Measurements from ENCODE around the gene SNRNP35.
"Not testable (repeated sequence)": the region's sequence is repeated elsewhere in the genome, so short reads cannot be mapped to it uniquely, and the experiment has no call there.

SNRNP35 gene

GRCh38 chr12:123446333-123446713, 11.6 kb upstream of the SNRNP35 start:
- Histone ChIP-seq H3K9ac (ENCODE audit: insufficient read length) (peak overlapping the region; percentile 60), H3K27ac (0 out of 2 replicates have a peak overlapping the region, but pooled peaks have one; percentile 1)
- TF ChIP-seq POLR2AphosphoS5 (IDR thresholded peaks at IDR 0.05; ENCODE audit: borderline replicate concordance, low read depth, low read length) (no peak), FOXP2 (optimal IDR thresholded peaks at IDR 0.05; ENCODE audit: control extremely low read depth, extremely low read length, insufficient read depth) (no peak), EZH2 (IDR thresholded peaks at IDR 0.05) (no peak)

DNA sequence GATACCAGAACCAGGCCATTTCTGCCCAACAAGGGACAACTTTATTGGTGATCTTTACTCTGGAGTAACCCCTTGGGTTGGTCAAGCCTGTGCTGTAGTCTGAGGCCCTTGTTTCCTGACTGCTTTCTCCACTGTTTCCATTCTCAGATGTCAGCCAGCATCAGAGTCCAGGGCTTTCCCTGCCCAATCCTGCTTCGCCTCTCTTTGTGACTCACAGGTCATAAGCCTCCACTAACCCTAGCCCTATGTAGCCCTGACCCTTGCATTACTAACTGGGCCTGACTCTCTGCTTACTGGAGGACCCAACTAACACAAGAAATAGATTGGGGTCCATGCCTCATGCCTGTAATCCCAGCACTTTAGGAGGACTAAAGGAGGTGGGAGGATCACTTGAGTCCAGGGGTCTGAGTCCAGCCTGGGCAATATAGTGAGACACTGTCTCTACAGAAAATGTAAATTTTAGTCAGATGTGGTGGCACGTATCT, 8.6 kb upstream of the SNRNP35 start:
- TF ChIP-seq FOXP2 (optimal IDR thresholded peaks at IDR 0.05; ENCODE audit: control extremely low read depth, extremely low read length, insufficient read depth) (no peak), EZH2 (IDR thresholded peaks at IDR 0.05) (no peak), POLR2AphosphoS5 (IDR thresholded peaks at IDR 0.05; ENCODE audit: borderline replicate concordance, low read depth, low read length) (no peak)
- Histone ChIP-seq H3K4me3 (no peak overlapping the region), H3K9me3 (ENCODE audit: low read depth, low read length) (no peaks in the 10 kb centered on the region), H3K36me3 (ENCODE audit: insufficient read depth, low read length) (no peaks in the 10 kb centered on the region), H3K9ac (ENCODE audit: insufficient read length) (no peak overlapping the region), H3K27ac (no peak overlapping the region)
- no peak for DNase-seq (ENCODE audit: low read depth, low spot score)

More at GRCh38 chr12:123446333-123446713, 11.6 kb upstream of the SNRNP35 start:
- no peaks in the 10 kb centered on the region for H3K36me3 ChIP-seq (ENCODE audit: insufficient read depth, low read length)
- no peak overlapping the region for H3K4me3 ChIP-seq
- DNase-seq (ENCODE audit: low read depth, low spot score): no peak
- H3K9me3 ChIP-seq (ENCODE audit: low read depth, low read length): no peaks in the 10 kb centered on the region

GRCh38 chr12:123449856-123450255, 8.1 kb upstream of the SNRNP35 start:
- no peak overlapping the region for H3K4me3 ChIP-seq
- H3K27ac ChIP-seq: no peak overlapping the region
- H3K9ac ChIP-seq (ENCODE audit: insufficient read length): no peak overlapping the region
- no peaks in the 10 kb centered on the region for H3K36me3 ChIP-seq (ENCODE audit: insufficient read depth, low read length)
- no peak for DNase-seq (ENCODE audit: low read depth, low spot score)
- no peaks in the 10 kb centered on the region for H3K9me3 ChIP-seq (ENCODE audit: low read depth, low read length)
- TF ChIP-seq FOXP2 (optimal IDR thresholded peaks at IDR 0.05; ENCODE audit: control extremely low read depth, extremely low read length, insufficient read depth) (no peak), EZH2 (IDR thresholded peaks at IDR 0.05) (no peak), POLR2AphosphoS5 (IDR thresholded peaks at IDR 0.05; ENCODE audit: borderline replicate concordance, low read depth, low read length) (no peak)

GRCh38 chr12:123450636-123451035, 7.3 kb upstream of the SNRNP35 start:
- no peak for DNase-seq (ENCODE audit: low read depth, low spot score)
- TF ChIP-seq FOXP2 (optimal IDR thresholded peaks at IDR 0.05; ENCODE audit: control extremely low read depth, extremely low read length, insufficient read depth): no peak
- no peak for TF ChIP-seq EZH2 (IDR thresholded peaks at IDR 0.05)
- no peak for TF ChIP-seq POLR2AphosphoS5 (IDR thresholded peaks at IDR 0.05; ENCODE audit: borderline replicate concordance, low read depth, low read length)
- no peaks in the 10 kb centered on the region for H3K9me3 ChIP-seq (ENCODE audit: low read depth, low read length)
- H3K27ac ChIP-seq: no peak overlapping the region
- no peak overlapping the region for H3K4me3 ChIP-seq
- H3K36me3 ChIP-seq (ENCODE audit: insufficient read depth, low read length): no peaks in the 10 kb centered on the region
- no peak overlapping the region for H3K9ac ChIP-seq (ENCODE audit: insufficient read length)

GRCh38 chr12:123452276-123452550, 5.7 kb upstream of the SNRNP35 start:
- H3K9me3 ChIP-seq (ENCODE audit: low read depth, low read length); H3K9ac ChIP-seq (ENCODE audit: insufficient read length); H3K27ac ChIP-seq; H3K4me3 ChIP-seq; DNase-seq (ENCODE audit: low read depth, low spot score); H3K36me3 ChIP-seq (ENCODE audit: insufficient read depth, low read length): not testable (repeated sequence)

DNA sequence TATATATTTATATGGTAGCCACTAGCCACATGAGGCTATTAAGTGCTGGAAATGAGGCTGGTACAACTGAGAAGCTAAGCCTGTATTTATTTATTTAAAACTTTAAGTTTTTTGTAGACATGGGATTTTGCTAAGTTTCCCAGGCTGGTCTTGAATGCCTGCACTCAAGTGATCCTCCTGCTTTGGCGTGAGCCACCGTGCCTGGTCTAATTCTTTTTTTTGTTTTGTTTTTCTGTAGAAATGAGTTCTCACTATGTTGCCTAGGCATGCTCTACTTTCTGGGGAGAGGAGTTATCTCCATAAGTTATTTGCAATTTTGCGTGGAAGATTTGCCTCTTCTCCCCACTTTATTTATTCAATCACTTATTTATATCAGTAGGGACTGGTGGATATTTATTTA, 4.8 kb upstream of the SNRNP35 start:
- no peak for DNase-seq (ENCODE audit: low read depth, low spot score)
- Histone ChIP-seq H3K27ac (0 out of 2 replicates have a peak overlapping the region, but pooled peaks have one; percentile 50), H3K9ac (ENCODE audit: insufficient read length) (no peak overlapping the region), H3K4me3 (no peak overlapping the region), H3K9me3 (ENCODE audit: low read depth, low read length) (no peaks in the 10 kb centered on the region), H3K36me3 (ENCODE audit: insufficient read depth, low read length) (no peaks in the 10 kb centered on the region)
- TF ChIP-seq EZH2 (IDR thresholded peaks at IDR 0.05) (no peak), POLR2AphosphoS5 (IDR thresholded peaks at IDR 0.05; ENCODE audit: borderline replicate concordance, low read depth, low read length) (no peak), FOXP2 (optimal IDR thresholded peaks at IDR 0.05; ENCODE audit: control extremely low read depth, extremely low read length, insufficient read depth) (no peak)

GRCh38 chr12:123463174-123463573, 5.2 kb downstream of the SNRNP35 start:
- not testable (repeated sequence) for H3K9me3 ChIP-seq (ENCODE audit: low read depth, low read length); H3K9ac ChIP-seq (ENCODE audit: insufficient read length); H3K27ac ChIP-seq; H3K4me3 ChIP-seq; DNase-seq (ENCODE audit: low read depth, low spot score)
- H3K36me3 ChIP-seq (ENCODE audit: insufficient read depth, low read length): peaks cover 14% of the 10 kb centered on the region

GRCh38 chr12:123465084-123465483, 7.1 kb downstream of the SNRNP35 start:
- H3K27ac ChIP-seq: no peak overlapping the region
- no peak overlapping the region for H3K9ac ChIP-seq (ENCODE audit: insufficient read length)
- H3K4me3 ChIP-seq: no peak overlapping the region
- no peak for TF ChIP-seq FOXP2 (optimal IDR thresholded peaks at IDR 0.05; ENCODE audit: control extremely low read depth, extremely low read length, insufficient read depth)
- no peak for TF ChIP-seq EZH2 (IDR thresholded peaks at IDR 0.05)
- TF ChIP-seq POLR2AphosphoS5 (IDR thresholded peaks at IDR 0.05; ENCODE audit: borderline replicate concordance, low read depth, low read length): no peak
- DNase-seq (ENCODE audit: low read depth, low spot score): no peak
- peaks cover 14% of the 10 kb centered on the region for H3K36me3 ChIP-seq (ENCODE audit: insufficient read depth, low read length)
- H3K9me3 ChIP-seq (ENCODE audit: low read depth, low read length): no peaks in the 10 kb centered on the region

DNA sequence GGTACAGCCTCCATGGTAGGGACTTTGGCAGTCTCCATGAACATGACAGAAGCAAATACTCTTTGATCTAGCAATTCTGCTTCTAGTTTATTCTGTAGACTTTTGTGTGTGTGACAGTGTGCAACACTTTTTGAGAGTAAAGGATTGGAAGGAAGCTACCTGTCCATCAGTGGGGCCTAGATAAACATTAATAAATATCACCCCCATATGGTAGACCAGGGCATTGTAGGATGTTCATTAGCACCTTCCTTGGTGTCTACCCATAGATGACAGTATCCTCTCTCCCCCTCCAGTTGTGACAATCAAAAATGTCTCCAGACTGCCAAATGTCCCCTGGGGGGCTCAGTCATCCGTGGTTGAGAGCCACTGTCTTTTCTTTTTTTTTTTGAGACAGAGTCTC, 10.8 kb downstream of the SNRNP35 start:
- peaks cover 31% of the 10 kb centered on the region for H3K36me3 ChIP-seq (ENCODE audit: insufficient read depth, low read length)

More for the DNA sequence above, 10.8 kb downstream of the SNRNP35 start:
- no peak for DNase-seq (ENCODE audit: low read depth, low spot score)
- TF ChIP-seq POLR2AphosphoS5 (IDR thresholded peaks at IDR 0.05; ENCODE audit: borderline replicate concordance, low read depth, low read length): no peak
- TF ChIP-seq FOXP2 (optimal IDR thresholded peaks at IDR 0.05; ENCODE audit: control extremely low read depth, extremely low read length, insufficient read depth): no peak
- no peak for TF ChIP-seq EZH2 (IDR thresholded peaks at IDR 0.05)
- H3K4me3 ChIP-seq: no peak overlapping the region
- H3K9ac ChIP-seq (ENCODE audit: insufficient read length): no peak overlapping the region
- H3K27ac ChIP-seq: no peak overlapping the region
- no peaks in the 10 kb centered on the region for H3K9me3 ChIP-seq (ENCODE audit: low read depth, low read length)
